Activated CD4-positive, alpha-beta T cell treated with anti-CD3 and anti-CD28 coated beads, Interleukin-2, amount 10 ng/mL, durations not matched to agents 7 days and 5 days (primary cell): Measurements from ENCODE around the gene RGS2. TPM values are rescaled to one million over a fixed set of nuclear protein-coding genes. Genes with fewer than 3 reads are reported as not detected.

Experiments used
- CTCF ChIA-PET: fragments of 350-600 bp; sonication (Branson Sonifier 250); formaldehyde crosslinking; loops from one replicate; lab custom pipeline; 2021; ENCODE audit warnings: antibody characterized with exemption; lab: Charles Lee
- POLR2A ChIA-PET: fragments of 350-600 bp; sonication (Branson Sonifier 250); formaldehyde crosslinking; loops from one replicate; lab custom pipeline; 2021; ENCODE audit warnings: antibody characterized with exemption; lab: Charles Lee
- DNase-seq: peaks from one replicate; pipeline ENCODE4 v3.0.0-alpha.2; 2020
- H3K27ac Mint-ChIP-seq: one replicate; pipeline ENCODE4 v1.8.0; 2021; ENCODE audit warnings: mild to moderate bottlenecking, moderate library complexity, mixed read lengths
- H3K27me3 Mint-ChIP-seq: one replicate; pipeline ENCODE4 v1.8.0; 2021; ENCODE audit warnings: mixed read lengths
- H3K36me3 Mint-ChIP-seq: one replicate; pipeline ENCODE4 v1.8.0; 2021; ENCODE audit warnings: low read depth, mixed read lengths
- H3K4me1 Mint-ChIP-seq: one replicate; pipeline ENCODE4 v1.8.0; 2021; ENCODE audit warnings: mixed read lengths
- H3K4me3 Mint-ChIP-seq: one replicate; pipeline ENCODE4 v1.8.0; 2021; ENCODE audit warnings: mild to moderate bottlenecking, moderate library complexity, mixed read lengths
- H3K9me3 Mint-ChIP-seq: one replicate; pipeline ENCODE4 v1.8.0; 2021; ENCODE audit warnings: mixed read lengths
- total RNA-seq, 2 experiments: library from RNA; stranded (reverse); gene quantifications; one replicate each; pipeline ENCODE4 v1.2.3, GENCODE V29; 2021

Gene RGS2
- total RNA-seq, result 1 to 10 TPM; 3.4 TPM

GRCh38 chr1:192808518-192809306, at the start of gene RGS2:
Gene RGS2, plus strand, starts transcription at chr1:192809039. Its CDS starts 33 bp downstream, at chr1:192809072.
- CTCF ChIA-PET, result interaction anchor here (1.0 to 1.8 kb wide), 2 partner anchors 128 to 211 kb away, joined by 4 read pairs; no protein-coding TSS in a partner anchor
- DNase-seq, result peak; percentile 86
- no peaks in the 10 kb centered on the region for H3K9me3 Mint-ChIP-seq
- POLR2A ChIA-PET, result no interaction called here
- H3K36me3 Mint-ChIP-seq, result no peaks in the 10 kb centered on the region
- H3K27ac Mint-ChIP-seq, result peak within 1 kb of the TSS; percentile 93
- H3K27me3 Mint-ChIP-seq, result peaks cover 7% of the 10 kb centered on the region
- H3K4me1 Mint-ChIP-seq, result peaks cover 33% of the 10 kb centered on the region
- peak within 1 kb of the TSS; percentile 92 for H3K4me3 Mint-ChIP-seq

- POLR2A ChIA-PET, result no interaction called here
- no peaks in the 10 kb centered on the region for H3K9me3 Mint-ChIP-seq
- H3K4me1 Mint-ChIP-seq, result no peaks in the 10 kb centered on the region
- H3K4me3 Mint-ChIP-seq, result no peak overlapping the region
- peaks cover 8% of the 10 kb centered on the region for H3K27me3 Mint-ChIP-seq
- no peak overlapping the region for H3K27ac Mint-ChIP-seq
- H3K36me3 Mint-ChIP-seq, result no peaks in the 10 kb centered on the region
- CTCF ChIA-PET, result no interaction called here
- no peak for DNase-seq
Observed at GRCh38 chr1:192759104-192759503, 49.7 kb upstream of the RGS2 start.

DNA sequence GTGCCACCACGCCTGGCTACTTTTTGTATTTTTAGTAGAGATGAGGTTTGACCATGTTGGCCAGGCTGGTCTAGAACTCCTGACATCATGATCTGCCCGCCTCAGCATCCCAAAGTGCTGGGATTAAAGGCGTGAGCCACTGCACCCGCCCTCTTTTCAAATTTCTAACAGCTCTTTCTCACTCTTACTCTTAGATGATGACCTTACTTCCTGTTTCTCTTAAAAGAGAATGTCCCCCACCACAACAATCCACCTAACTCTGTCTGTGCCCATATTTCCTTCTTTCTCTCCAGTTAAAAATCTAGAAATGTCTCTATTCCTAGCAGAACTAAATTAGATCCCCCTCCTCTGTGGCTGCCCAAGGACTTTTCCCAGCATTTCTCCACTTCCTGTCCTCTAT, 46.6 kb upstream of the RGS2 start:
- H3K9me3 Mint-ChIP-seq, result no peaks in the 10 kb centered on the region
- CTCF ChIA-PET, result interaction anchor here (1.2 kb wide), 1 partner anchor 288 kb away, joined by 3 read pairs; no protein-coding TSS in a partner anchor
- POLR2A ChIA-PET, result no interaction called here
- peaks cover 15% of the 10 kb centered on the region for H3K27me3 Mint-ChIP-seq
- no peak for DNase-seq
- no peak overlapping the region for H3K4me3 Mint-ChIP-seq
- H3K27ac Mint-ChIP-seq, result no peak overlapping the region
- H3K4me1 Mint-ChIP-seq, result no peaks in the 10 kb centered on the region
- no peaks in the 10 kb centered on the region for H3K36me3 Mint-ChIP-seq

- Mint-ChIP-seq H3K9me3 (no peaks in the 10 kb centered on the region), H3K36me3 (no peaks in the 10 kb centered on the region), H3K27me3 (peaks cover 16% of the 10 kb centered on the region), H3K4me1 (no peaks in the 10 kb centered on the region), H3K4me3 (no peak overlapping the region), H3K27ac (no peak overlapping the region)
- ChIA-PET CTCF (no interaction called here), POLR2A (no interaction called here)
- DNase-seq, result no peak
Observed at GRCh38 chr1:192763243-192763642, 45.6 kb upstream of the RGS2 start.

- CTCF ChIA-PET, result no interaction called here
- Mint-ChIP-seq H3K27ac (no peak overlapping the region), H3K9me3 (no peaks in the 10 kb centered on the region), H3K4me3 (no peak overlapping the region), H3K27me3 (peaks cover 14% of the 10 kb centered on the region), H3K4me1 (no peaks in the 10 kb centered on the region), H3K36me3 (no peaks in the 10 kb centered on the region)
- POLR2A ChIA-PET, result no interaction called here
- DNase-seq, result no peak
Observed at GRCh38 chr1:192763756-192764155, 45.1 kb upstream of the RGS2 start.

- DNase-seq, result no peak
- CTCF ChIA-PET, result interaction anchor here (1.0 kb wide), 1 partner anchor 9 kb away, joined by 3 read pairs; no protein-coding TSS in a partner anchor
- Mint-ChIP-seq H3K27ac (no peak overlapping the region), H3K9me3 (no peaks in the 10 kb centered on the region), H3K4me1 (no peaks in the 10 kb centered on the region), H3K36me3 (no peaks in the 10 kb centered on the region), H3K27me3 (peaks cover 14% of the 10 kb centered on the region), H3K4me3 (no peak overlapping the region)
- POLR2A ChIA-PET, result interaction anchor here (0.5 kb wide), 1 partner anchor 170 kb away, joined by 3 read pairs; no protein-coding TSS in a partner anchor
Observed at GRCh38 chr1:192764675-192765074, 44.2 kb upstream of the RGS2 start.

GRCh38 chr1:192766009-192766625, 42.7 kb upstream of the RGS2 start:
- Mint-ChIP-seq H3K27ac (no peak overlapping the region), H3K27me3 (peaks cover 14% of the 10 kb centered on the region), H3K36me3 (no peaks in the 10 kb centered on the region), H3K4me1 (no peaks in the 10 kb centered on the region), H3K9me3 (no peaks in the 10 kb centered on the region), H3K4me3 (no peak overlapping the region)
- no peak for DNase-seq
- POLR2A ChIA-PET, result no interaction called here
- CTCF ChIA-PET, result no interaction called here

- H3K36me3 Mint-ChIP-seq, result no peaks in the 10 kb centered on the region
- ChIA-PET POLR2A (no interaction called here), CTCF (no interaction called here)
- H3K27me3 Mint-ChIP-seq, result peaks cover 14% of the 10 kb centered on the region
- no peak overlapping the region for H3K27ac Mint-ChIP-seq
- no peak for DNase-seq
- no peaks in the 10 kb centered on the region for H3K9me3 Mint-ChIP-seq
- H3K4me3 Mint-ChIP-seq, result no peak overlapping the region
- H3K4me1 Mint-ChIP-seq, result no peaks in the 10 kb centered on the region
Observed at GRCh38 chr1:192766876-192767275, 42.0 kb upstream of the RGS2 start.

DNA sequence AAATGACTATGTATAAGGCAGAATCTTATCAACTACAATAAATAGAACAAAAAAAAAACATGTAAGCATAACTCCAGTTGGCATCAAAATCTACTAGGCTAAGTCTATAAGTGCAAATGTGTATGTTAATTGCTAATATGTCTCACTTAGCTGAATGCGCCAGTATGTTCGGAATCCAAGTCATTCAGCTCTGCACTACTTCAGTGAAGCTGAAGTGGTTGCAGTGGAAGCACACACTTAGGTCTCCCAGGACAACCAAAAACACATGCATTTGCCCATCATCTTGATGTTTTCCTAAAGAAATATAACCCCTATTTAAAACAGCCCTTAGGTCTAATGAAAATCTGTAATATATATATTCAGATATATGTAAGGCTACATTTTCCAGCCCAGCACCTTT, 41.0 kb upstream of the RGS2 start:
- H3K4me1 Mint-ChIP-seq, result no peaks in the 10 kb centered on the region
- no peak overlapping the region for H3K4me3 Mint-ChIP-seq
- DNase-seq, result no peak
- CTCF ChIA-PET, result no interaction called here
- no peaks in the 10 kb centered on the region for H3K36me3 Mint-ChIP-seq
- no peak overlapping the region for H3K27ac Mint-ChIP-seq
- H3K27me3 Mint-ChIP-seq, result peaks cover 14% of the 10 kb centered on the region
- POLR2A ChIA-PET, result no interaction called here
- H3K9me3 Mint-ChIP-seq, result no peaks in the 10 kb centered on the region

DNA sequence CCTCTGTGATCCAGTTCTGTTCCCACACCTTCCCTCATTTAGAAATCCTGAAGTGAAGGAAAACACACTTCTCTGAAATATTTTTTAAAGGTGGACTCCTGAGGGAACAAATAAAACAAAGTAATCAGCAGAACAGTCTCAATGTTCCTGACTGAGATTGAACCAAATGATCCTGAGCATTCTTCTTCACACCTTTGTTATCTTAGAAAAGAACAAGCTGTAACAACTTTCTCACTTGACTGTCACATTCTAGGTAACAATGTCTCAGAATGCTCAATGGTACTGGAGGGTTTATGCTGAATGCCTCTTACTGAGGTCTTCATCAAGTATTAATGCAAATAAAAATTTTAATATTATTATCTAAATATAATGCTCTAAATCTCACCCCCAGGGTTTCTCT, 40.4 kb upstream of the RGS2 start:
- POLR2A ChIA-PET, result no interaction called here
- Mint-ChIP-seq H3K4me1 (no peaks in the 10 kb centered on the region), H3K27me3 (peaks cover 14% of the 10 kb centered on the region), H3K4me3 (no peak overlapping the region), H3K9me3 (no peaks in the 10 kb centered on the region), H3K36me3 (no peaks in the 10 kb centered on the region), H3K27ac (no peak overlapping the region)
- DNase-seq, result no peak
- CTCF ChIA-PET, result no interaction called here

DNA sequence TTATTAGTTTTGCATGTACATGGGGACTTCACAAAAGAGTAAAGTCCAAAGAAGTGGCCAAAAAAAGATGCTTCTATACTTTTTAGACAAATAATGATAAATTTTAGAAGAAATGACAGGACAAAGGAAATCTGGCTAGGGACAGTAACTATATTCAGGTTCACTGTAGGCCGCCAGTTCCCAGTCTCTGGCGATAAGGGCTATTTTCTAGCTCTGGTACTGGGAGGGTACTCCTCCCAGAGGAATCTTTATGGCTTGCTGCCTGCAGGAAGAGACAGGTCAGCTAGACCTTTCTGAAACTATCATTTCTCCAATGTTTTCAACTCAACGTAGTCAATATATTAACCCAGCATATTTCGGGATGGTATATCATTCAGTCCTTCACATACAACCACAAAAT, 37.5 kb upstream of the RGS2 start:
- no peak overlapping the region for H3K4me3 Mint-ChIP-seq
- POLR2A ChIA-PET, result no interaction called here
- no peaks in the 10 kb centered on the region for H3K9me3 Mint-ChIP-seq
- no peak for DNase-seq
- no peaks in the 10 kb centered on the region for H3K36me3 Mint-ChIP-seq
- no peak overlapping the region for H3K27ac Mint-ChIP-seq
- H3K27me3 Mint-ChIP-seq, result peaks cover 14% of the 10 kb centered on the region
- CTCF ChIA-PET, result no interaction called here
- H3K4me1 Mint-ChIP-seq, result no peaks in the 10 kb centered on the region

GRCh38 chr1:192775631-192776030, 33.2 kb upstream of the RGS2 start:
- POLR2A ChIA-PET, result no interaction called here

DNA sequence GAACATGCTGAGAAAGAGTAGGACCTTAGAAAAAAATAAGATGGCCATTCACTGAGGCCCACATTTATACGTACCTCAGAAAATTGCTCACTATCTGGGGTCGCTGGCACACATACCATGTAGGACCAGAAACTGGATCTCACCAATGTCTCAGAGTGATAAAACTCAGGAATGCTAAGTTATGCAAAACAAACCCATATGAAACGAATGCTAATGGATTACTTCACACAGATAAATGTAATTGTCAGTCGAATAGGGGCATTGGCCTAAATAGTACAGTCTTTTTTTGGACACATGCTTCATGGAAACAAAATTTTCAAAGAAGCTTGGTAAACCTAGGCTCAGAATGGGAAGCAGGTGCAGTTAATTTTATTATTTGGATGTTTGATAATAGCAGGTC, 32.6 kb upstream of the RGS2 start:
- H3K9me3 Mint-ChIP-seq, result no peaks in the 10 kb centered on the region
- peaks cover 8% of the 10 kb centered on the region for H3K27me3 Mint-ChIP-seq
- no peaks in the 10 kb centered on the region for H3K4me1 Mint-ChIP-seq
- CTCF ChIA-PET, result no interaction called here
- no peak overlapping the region for H3K4me3 Mint-ChIP-seq
- POLR2A ChIA-PET, result no interaction called here
- no peak for DNase-seq
- no peak overlapping the region for H3K27ac Mint-ChIP-seq
- no peaks in the 10 kb centered on the region for H3K36me3 Mint-ChIP-seq

More at GRCh38 chr1:192775631-192776030, 33.2 kb upstream of the RGS2 start:
- Mint-ChIP-seq H3K4me1 (no peaks in the 10 kb centered on the region), H3K9me3 (no peaks in the 10 kb centered on the region), H3K36me3 (no peaks in the 10 kb centered on the region), H3K4me3 (no peak overlapping the region), H3K27ac (no peak overlapping the region), H3K27me3 (peaks cover 6% of the 10 kb centered on the region)
- CTCF ChIA-PET, result no interaction called here
- DNase-seq, result no peak
